ENCODE measurements around the gene AEBP1.

Gene AEBP1

GRCh38 chr7:44103923-44104859 is at the start of gene AEBP1:
TSS of gene AEBP1 (plus strand) at chr7:44104345. CDS start at chr7:44104666, 321 bp downstream.
- DNase-seq (ENCODE audit: low read depth in 2 of 2) = no peak

- no peak for DNase-seq (ENCODE audit: low read depth in 2 of 2)
Observed at GRCh38 chr7:44056681-44057080, 47.5 kb upstream of the AEBP1 start.

GRCh38 chr7:44057181-44057848 is 46.8 kb upstream of the AEBP1 start:
- no peak for DNase-seq (ENCODE audit: low read depth in 2 of 2)

- no peak for DNase-seq (ENCODE audit: low read depth in 2 of 2)
Observed at GRCh38 chr7:44057849-44058758, 46.0 kb upstream of the AEBP1 start.

GRCh38 chr7:44058759-44059218 is 45.4 kb upstream of the AEBP1 start:
- DNase-seq (ENCODE audit: low read depth in 2 of 2) = no peak

GRCh38 chr7:44059219-44060090 is 44.7 kb upstream of the AEBP1 start:
- DNase-seq (ENCODE audit: low read depth in 2 of 2) = no peak

- no peak for DNase-seq (ENCODE audit: low read depth in 2 of 2)
Observed at GRCh38 chr7:44060091-44060947, 43.8 kb upstream of the AEBP1 start.

GRCh38 chr7:44060948-44061644 is 43.0 kb upstream of the AEBP1 start:
- DNase-seq (ENCODE audit: low read depth in 2 of 2) = no peak

GRCh38 chr7:44061645-44062179 is 42.4 kb upstream of the AEBP1 start:
- no peak for DNase-seq (ENCODE audit: low read depth in 2 of 2)

GRCh38 chr7:44062180-44062902 is 41.8 kb upstream of the AEBP1 start:
- no peak for DNase-seq (ENCODE audit: low read depth in 2 of 2)

GRCh38 chr7:44062903-44063295 is 41.2 kb upstream of the AEBP1 start:
- DNase-seq (ENCODE audit: low read depth in 2 of 2) = no peak

GRCh38 chr7:44063547-44063893 is 40.6 kb upstream of the AEBP1 start:
- DNase-seq (ENCODE audit: low read depth in 2 of 2) = no peak

GRCh38 chr7:44063894-44064651 is 40.1 kb upstream of the AEBP1 start:
- DNase-seq (ENCODE audit: low read depth in 2 of 2) = no peak

- DNase-seq (ENCODE audit: low read depth in 2 of 2) = no peak
Observed at GRCh38 chr7:44064791-44065430, 39.2 kb upstream of the AEBP1 start.

GRCh38 chr7:44065431-44066110 is 38.6 kb upstream of the AEBP1 start, which contains the start of gene PGAM2:
TSS of gene PGAM2 (minus strand) at chr7:44065567. CDS start at chr7:44065529, 38 bp downstream.
- no peak for DNase-seq (ENCODE audit: low read depth in 2 of 2)

- no peak for DNase-seq (ENCODE audit: low read depth in 2 of 2)
Observed at GRCh38 chr7:44066111-44066460, 38.1 kb upstream of the AEBP1 start.

All from stimulated activated CD4-positive, alpha-beta T cell treated with anti-CD3 and anti-CD28 coated beads, Interleukin-4, amount 100 ng/mL, for 48 hours (primary cell).